HG03175 (cell line): Measurements from ENCODE around the gene FAM227B.
"Not testable (repeated sequence)": the region's sequence is repeated elsewhere in the genome, so short reads cannot be mapped to it uniquely, and the experiment has no call there.

Experiments used
- ATAC-seq: cut with Tn5 transposase; IDR thresholded peaks from one replicate; pipeline ENCODE4 v1.9.1; 2021; ENCODE audit warnings: mild to moderate bottlenecking, moderate library complexity; ENCODE audit not compliant: unreplicated experiment

The FAM227B gene

GRCh38 chr15:49612240-49612639 is 8.4 kb downstream of the FAM227B start:
- not testable (repeated sequence) for ATAC-seq

DNA sequence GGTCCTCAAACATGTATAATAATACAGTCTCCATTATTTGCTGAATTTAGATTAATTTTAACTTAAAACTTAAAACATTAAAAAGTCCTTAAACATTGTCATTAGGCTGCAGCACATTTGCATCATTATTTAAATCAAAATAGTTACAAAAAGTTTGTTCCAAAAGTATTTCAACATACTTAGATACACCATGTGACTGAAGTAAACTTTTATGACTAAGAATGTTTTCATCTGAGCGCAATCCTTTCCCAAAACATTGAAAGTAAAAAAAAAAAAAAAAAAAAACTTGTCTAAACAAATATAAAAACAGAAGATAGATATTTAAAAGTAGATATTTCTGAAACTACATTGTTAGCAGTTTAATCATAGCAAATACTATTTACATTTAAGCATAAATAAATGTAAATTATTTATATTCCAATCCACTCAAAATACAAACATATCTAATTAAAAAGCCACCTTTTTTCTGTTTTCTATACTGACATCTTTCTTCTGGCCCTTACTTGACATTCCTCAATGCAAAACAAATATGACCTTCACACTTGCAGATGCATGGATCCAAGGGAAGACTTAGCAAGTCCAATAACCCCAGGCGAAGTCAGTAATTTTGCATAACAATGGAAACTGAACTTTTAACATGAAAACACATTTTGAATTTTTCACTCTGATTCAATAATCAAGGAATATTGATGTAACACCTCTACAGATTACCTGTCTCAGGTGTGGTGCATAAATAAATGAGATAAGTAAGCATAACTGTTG is 10.3 kb downstream of the FAM227B start:
- no peak for ATAC-seq

GRCh38 chr15:49606594-49606993 is 14.0 kb downstream of the FAM227B start:
- ATAC-seq: no peak

DNA sequence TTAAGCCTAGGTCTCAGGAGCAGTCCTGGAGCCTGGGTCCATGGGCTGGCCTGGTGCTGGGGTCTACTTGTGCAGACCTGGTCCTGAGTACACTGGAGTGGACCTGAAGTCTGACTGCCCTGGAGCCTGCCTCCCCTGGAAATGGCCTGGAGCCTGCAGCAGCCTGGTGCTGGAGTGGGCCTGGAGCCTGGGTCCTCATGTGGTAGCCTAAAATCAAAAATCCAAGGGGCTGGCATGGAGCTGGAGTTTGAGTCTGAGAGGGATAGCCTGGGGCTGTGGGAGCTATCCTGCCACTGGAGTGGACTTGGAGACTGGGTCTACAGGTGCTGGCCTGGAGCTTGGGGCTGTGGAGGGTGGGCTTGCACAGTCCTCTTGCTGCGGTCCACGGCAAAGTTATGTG is 15.0 kb downstream of the FAM227B start:
- ATAC-seq: no peak

DNA sequence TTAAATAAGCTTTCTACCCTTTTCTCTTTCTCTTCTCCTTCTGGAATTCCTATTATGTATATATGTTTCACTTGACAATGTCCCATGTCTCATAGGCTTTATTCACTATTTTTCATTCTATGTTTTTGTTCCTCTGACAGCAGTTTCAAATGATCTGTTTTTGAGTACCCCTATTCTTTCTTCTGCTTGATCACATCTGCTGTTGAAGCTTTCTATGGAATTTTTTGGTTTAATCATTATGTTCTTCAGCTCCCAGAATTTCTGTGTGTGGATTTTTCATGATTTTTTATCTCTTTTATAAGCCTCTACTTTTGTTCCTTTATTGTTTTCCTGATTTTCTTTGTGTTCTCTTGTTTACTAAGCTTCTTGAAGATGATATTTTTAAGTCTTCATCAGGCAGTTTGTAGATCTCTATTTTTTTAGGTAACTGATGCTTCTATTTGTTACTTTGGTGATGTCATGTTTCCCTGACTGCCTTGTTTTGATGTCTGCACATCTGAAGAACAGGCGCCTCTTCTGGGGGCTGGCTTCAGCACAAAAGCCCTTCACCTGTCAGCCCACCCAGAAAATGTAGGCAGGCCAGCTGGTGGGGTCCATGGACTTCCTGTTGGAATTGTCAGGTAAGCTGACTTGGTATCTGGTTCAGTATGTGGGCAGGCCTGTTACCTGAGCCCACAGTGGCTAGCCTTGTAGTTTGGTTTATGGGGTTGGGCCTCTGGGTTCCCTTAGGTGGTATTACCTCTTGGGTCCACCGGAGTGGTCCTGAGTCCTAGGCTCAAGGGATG is 15.8 kb downstream of the FAM227B start:
- ATAC-seq: no peak

DNA sequence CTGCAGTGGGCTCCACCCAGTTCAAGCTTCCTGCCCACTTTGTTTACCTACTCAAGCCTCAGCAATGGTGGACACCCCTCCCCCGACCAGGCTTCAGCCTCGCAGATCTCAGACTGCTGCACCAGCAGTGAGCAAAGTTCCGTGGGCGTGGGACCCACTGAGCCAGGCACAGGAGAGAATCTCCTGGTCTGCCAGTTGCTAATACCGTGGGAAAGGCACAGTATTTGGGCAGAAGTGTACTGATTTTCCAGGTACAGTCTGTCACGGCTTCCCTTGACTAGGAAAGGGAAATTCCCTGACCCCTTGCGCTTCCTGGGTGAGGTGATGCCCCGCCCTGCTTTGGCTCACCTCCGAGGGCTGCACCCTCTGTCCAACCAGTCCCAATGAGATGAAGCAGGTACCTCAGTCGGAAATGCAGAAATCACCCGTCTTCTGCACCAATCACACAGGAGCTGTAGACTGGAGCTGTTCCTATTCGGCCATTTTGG is 27.7 kb downstream of the FAM227B start:
- ATAC-seq: not testable (repeated sequence)

- ATAC-seq: peak; percentile 56
These were observed 31.6 kb downstream of the FAM227B start for GRCh38 chr15:49589030-49589429.

DNA sequence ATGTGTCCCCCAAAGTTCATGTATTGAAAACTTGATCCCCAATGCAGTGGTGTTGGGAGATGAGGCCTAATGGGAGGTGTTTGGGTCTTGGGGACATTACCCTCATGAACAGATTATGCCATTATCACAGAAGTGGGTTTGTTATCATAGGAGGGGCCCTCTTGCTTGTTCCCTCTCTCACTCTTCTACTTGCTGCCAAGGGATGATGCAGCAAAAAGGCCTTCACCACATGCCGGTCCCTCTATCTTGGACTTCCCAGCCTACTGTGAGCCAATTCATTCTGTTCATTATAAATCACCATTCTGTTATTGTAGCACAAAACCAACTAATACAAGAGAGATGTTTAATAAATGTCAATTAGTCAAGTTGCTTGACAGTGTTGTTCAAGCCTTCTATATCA is 47.2 kb downstream of the FAM227B start:
- no peak for ATAC-seq

DNA sequence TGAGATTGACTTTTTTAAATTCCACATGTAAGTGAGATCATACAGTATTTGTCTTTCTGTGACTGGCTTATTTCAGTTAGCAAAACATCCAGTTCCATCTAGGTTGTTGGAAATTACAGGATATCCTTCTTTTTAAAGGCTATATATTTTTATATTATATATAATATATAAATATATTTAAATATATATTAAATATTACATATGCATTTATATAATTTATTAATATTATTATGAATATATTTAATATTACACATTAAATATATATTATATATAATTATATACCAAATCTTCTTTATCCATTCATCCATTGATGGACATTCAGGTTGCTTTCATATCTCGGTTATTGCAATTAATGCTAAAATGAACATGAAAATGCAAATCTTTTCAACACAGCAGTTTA is 49.9 kb downstream of the FAM227B start:
- no peak for ATAC-seq

GRCh38 chr15:49570174-49570573 is 50.4 kb downstream of the FAM227B start:
- no peak for ATAC-seq

- ATAC-seq: no peak
These were observed 60.6 kb downstream of the FAM227B start for GRCh38 chr15:49560045-49560444.

DNA sequence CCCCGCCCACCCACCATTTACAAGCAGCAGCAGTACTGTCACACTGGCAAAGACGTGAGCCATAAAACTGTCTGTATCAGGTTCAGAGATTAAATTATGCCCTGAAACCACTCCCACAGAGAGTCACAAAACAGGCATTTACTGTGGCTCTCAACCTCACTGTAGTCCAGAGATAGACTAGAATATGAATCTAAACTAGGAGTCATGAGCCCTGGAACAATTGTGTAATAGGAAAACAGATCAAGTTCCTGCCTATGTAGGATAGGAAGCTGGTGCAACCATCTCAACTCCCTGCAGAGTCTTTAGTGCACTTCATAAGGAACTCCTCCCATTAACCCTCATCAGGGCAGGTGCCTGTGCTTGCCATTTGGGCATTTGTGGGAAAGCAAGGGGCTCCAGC is 61.7 kb downstream of the FAM227B start:
- ATAC-seq: no peak

GRCh38 chr15:49556437-49556836 is 64.2 kb downstream of the FAM227B start:
- no peak for ATAC-seq

GRCh38 chr15:49550342-49550741 is 70.3 kb downstream of the FAM227B start:
- ATAC-seq: not testable (repeated sequence)

- no peak for ATAC-seq
These were observed 82.1 kb downstream of the FAM227B start for GRCh38 chr15:49538520-49538919.

DNA sequence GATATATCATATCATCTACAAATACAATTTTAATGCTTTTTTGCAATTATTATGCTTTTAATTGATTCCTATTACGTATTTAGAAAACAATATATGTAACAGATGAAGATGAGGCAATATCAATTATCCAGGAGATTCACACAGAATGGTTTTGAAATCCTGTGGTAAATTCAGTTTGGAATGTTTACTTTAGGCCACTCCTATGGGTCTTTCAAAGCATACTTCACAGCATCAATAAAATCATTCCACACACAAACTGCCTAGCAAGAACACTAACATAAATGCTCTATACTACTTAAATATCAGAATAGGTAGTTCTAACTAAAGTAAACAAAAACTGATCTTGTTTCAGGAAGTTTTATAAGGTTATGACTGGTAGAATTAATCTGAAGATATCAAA is 90.5 kb downstream of the FAM227B start:
- ATAC-seq: no peak

- ATAC-seq: no peak
These were observed 92.3 kb downstream of the FAM227B start for GRCh38 chr15:49528289-49528688.

GRCh38 chr15:49521802-49522201 is 98.8 kb downstream of the FAM227B start:
- no peak for ATAC-seq

DNA sequence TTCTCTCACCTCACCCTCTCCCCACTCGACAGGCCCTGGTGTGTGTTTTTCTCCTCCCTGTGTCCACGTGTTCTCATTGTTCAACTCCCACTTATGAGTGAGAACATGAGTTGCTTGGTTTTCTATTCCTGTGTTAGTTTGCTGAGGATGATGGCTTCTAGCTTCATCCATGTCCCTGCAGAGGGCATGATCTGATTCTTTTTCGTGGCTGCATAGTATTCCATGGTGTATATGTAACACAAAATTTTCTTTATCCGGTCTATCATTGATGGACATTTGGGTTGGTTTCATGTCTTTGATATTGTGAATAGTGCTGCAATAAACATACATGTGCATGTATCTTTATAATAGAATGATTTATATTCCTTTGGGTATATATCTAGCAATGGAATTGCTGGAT is 107.9 kb downstream of the FAM227B start:
- not testable (repeated sequence) for ATAC-seq

- no peak for ATAC-seq
These were observed 113.4 kb downstream of the FAM227B start for GRCh38 chr15:49507261-49507660.

DNA sequence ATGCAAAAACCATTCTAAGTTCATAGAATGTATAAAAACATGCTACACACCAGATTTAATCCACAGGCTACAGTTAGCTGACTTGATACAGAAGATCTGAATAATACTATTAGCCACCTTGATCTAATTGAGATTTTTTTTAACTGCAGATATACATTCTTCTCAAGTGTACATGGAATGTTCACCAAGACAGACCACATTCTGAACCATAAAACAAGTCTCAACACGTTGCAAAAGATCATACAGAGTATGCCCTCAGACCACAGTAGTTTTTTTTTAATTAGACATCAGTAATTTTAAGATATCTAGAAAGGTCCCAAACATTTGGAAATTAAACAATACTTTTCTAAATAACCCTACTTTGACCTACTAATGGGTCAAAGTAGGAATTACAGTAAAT is 114.3 kb downstream of the FAM227B start:
- ATAC-seq: no peak

DNA sequence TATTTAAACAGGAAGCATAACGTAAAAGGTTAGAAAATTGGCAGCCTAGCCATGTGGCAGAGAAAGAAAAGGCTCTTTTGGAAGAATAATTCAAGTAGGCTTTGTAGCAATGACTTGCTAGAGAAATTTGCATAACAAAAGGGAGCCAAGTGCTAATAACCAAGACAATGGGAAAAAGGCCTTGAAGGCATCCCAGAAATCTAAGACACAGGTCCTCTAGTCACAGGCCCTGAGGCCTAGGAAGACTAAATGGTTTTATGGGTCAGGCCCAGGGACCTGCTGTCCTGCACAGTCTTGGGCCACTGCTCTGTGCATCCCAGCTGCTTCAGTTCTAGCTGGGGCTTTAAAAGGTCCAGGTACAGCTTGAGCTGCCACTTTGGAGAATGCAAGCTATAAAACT is 119.0 kb downstream of the FAM227B start:
- ATAC-seq: no peak
